T-helper 9 cell (primary cell): Measurements from ENCODE around the gene CHMP5.

Source experiments
- DNase-seq: peaks from one replicate; pipeline ENCODE4 v3.0.0-alpha.2; 2020

The CHMP5 gene

DNA sequence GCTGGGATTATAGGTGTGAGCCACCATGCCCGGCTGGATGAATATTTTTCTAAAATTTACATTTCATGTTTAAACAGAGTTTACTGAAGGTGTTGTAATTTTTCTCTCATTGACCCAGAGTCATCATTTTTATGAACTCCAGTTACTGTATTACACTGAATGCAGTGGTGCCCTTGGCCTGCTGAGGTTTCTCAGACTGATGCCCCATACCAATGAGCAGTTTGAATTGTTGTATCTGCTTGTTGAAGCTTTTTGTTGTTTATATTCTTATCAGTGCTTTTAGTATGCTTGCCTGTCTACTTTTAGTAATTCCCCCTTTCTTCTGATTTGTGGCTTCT, 55.4 kb downstream of the CHMP5 start:
- DNase-seq: no peak

- no peak for DNase-seq
Measured at GRCh38 chr9:33320568-33321261, 55.9 kb downstream of the CHMP5 start.

GRCh38 chr9:33329117-33329563, 64.3 kb downstream of the CHMP5 start:
- no peak for DNase-seq

DNA sequence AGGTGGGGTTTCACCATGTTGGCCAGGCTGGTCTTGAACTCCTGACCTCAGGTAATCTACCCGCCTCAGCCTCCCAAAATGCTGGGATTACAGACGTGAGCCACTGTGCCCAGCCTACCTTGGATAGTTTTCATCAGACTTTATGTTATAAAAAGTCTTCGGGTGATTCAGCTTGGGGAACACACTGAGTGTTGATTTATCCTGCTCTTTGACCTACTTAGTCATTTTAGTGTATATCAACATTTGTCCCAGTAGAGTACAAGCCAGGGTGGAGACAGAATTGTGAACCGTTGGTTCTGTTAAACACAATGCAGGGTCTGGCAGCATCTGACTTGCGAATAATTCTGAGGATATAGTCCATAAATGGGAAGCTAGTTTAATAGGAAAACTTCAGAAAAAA, 65.1 kb downstream of the CHMP5 start:
- no peak for DNase-seq

- DNase-seq: no peak
Measured at GRCh38 chr9:33331377-33331891, 66.6 kb downstream of the CHMP5 start.
